Tibial artery (tissue), 4 donors: ENCODE results near the gene RMRP.
A peak's percentile ranks its signal among the peaks of the same experiment; 100 is the strongest.

Source experiments
- DNase-seq, 2 donors: peaks; one replicate each; pipeline ENCODE4 v3.0.0-alpha.2; 2019
- H3K27ac ChIP-seq, 2 donors: fragments of 200-600 bp; sonication (generic) in 1 of 2; 1 replicate in 1 of 2; 2 replicates in 1 of 2; pipeline ENCODE4 v1.5.1; 2018 to 2019; ENCODE audit warnings: mild to moderate bottlenecking in 1 of 2
- H3K27me3 ChIP-seq, 2 donors: fragments of 200-600 bp; sonication (generic) in 1 of 2; one replicate each; pipeline versions ENCODE4 v1.5.1 to v1.6.0; 2016 to 2019
- H3K36me3 ChIP-seq, 3 donors: fragments of 200-600 bp; sonication (generic) in 2 of 3; one replicate each; pipeline ENCODE4 v1.5.1; 2016 to 2019; ENCODE audit warnings: mild to moderate bottlenecking in 2 of 3
- H3K4me1 ChIP-seq, 4 donors: fragments of 200-600 bp; sonication (generic) in 2 of 4; 1 replicate in 3 of 4; 2 replicates in 1 of 4; pipeline ENCODE4 v1.5.1; 2016 to 2019
- H3K4me3 ChIP-seq, 2 donors: fragments of 200-600 bp; sonication (generic) in 1 of 2; 1 replicate in 1 of 2; 2 replicates in 1 of 2; pipeline ENCODE4 v1.5.1; 2018 to 2019; ENCODE audit warnings: mild to moderate bottlenecking in 2 of 2
- H3K9me3 ChIP-seq, 3 donors: fragments of 200-600 bp; sonication (generic) in 1 of 3; one replicate each; pipeline ENCODE4 v1.5.1; 2016 to 2019
- intact Hi-C: fragments of 100-400 bp; cut with DNase I; formaldehyde crosslinking; loops from one replicate; pipeline ENCODE4 v1.15.0; 2023; ENCODE audit warnings: low total_unique reads
- TF ChIP-seq, protein P1 (sequence below), 2 experiments: fragments of 200-600 bp in 1 of 2; fragments of 450-650 bp in 1 of 2; IDR thresholded peaks; one replicate each; pipeline ENCODE4 v1.5.1; 2017 to 2019; ENCODE audit warnings: antibody characterized with exemption in 2 of 2, mild to moderate bottlenecking in 1 of 2, moderate library complexity in 1 of 2

The RMRP gene

DNA sequence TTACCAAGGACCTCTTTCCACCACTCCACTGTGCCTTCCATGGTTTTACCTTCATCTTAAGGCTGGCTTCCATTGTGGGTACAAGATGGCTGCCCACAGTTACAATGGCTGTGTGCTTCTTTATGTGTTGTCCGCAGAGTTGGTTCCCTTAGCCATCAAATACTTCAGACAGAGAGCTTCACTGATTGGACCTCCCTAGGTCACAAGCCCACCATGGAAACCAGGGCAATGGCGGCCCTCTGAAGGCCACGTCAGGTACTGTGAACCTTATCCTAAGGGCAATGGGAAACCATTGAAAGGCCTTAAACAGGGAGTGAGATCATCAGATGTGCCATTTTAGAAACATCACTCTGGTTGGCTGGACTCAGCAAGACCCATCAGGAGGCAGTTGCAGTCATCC lies 10.1 kb upstream of the RMRP start:
- Histone ChIP-seq H3K9me3 (no peaks in the 10 kb centered on the region), H3K36me3 (no peaks in the 10 kb centered on the region), H3K27me3 (no peaks in the 10 kb centered on the region), H3K4me1 (peaks cover 0 to 28% (median 11%) of the 10 kb centered on the region in 4 donors), H3K4me3 (no peak overlapping the region), H3K27ac (no peak overlapping the region)
- no peak for DNase-seq
- TF ChIP-seq, protein P1, sequence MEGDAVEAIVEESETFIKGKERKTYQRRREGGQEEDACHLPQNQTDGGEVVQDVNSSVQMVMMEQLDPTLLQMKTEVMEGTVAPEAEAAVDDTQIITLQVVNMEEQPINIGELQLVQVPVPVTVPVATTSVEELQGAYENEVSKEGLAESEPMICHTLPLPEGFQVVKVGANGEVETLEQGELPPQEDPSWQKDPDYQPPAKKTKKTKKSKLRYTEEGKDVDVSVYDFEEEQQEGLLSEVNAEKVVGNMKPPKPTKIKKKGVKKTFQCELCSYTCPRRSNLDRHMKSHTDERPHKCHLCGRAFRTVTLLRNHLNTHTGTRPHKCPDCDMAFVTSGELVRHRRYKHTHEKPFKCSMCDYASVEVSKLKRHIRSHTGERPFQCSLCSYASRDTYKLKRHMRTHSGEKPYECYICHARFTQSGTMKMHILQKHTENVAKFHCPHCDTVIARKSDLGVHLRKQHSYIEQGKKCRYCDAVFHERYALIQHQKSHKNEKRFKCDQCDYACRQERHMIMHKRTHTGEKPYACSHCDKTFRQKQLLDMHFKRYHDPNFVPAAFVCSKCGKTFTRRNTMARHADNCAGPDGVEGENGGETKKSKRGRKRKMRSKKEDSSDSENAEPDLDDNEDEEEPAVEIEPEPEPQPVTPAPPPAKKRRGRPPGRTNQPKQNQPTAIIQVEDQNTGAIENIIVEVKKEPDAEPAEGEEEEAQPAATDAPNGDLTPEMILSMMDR (IDR thresholded peaks at IDR 0.05): no peak
- intact Hi-C loops: no loop called here

DNA sequence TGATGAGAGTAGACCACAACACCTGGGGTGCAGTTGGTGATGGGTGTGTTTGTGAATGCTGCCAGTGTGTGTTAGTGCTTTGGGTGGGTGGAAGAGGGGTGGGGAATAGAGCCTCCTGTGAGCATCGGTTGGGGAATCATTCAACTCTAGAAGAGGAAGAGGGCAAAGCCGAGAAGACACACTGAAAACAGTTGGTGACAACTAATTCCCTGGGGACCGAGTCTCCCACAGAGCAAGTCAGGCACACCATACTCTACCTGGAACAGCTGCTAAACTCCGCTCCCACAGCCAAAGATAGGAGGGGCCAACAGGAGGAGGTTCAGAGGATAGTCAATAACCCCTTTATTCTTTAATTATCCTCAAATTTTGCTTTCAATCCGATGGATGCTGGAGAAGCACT lies 8.7 kb upstream of the RMRP start:
- DNase-seq: no peak
- Histone ChIP-seq H3K27me3 (no peaks in the 10 kb centered on the region), H3K4me3 (no peak overlapping the region), H3K27ac (peak overlapping the region in 1 of 2 donors; percentile 100), H3K4me1 (peaks cover 0 to 42% (median 14%) of the 10 kb centered on the region in 4 donors), H3K9me3 (no peaks in the 10 kb centered on the region), H3K36me3 (peaks cover 0 to 12% (median 4%) of the 10 kb centered on the region in 3 donors)
- TF ChIP-seq, protein P1 (IDR thresholded peaks at IDR 0.05): no peak
- intact Hi-C loops: no loop called here

- Histone ChIP-seq H3K4me3 (no peak overlapping the region), H3K27ac (peak overlapping the region; percentile 99 to 100), H3K36me3 (peaks cover under 1 to 15% (median 9%) of the 10 kb centered on the region in 3 donors), H3K4me1 (peaks cover 0 to 47% (median 18%) of the 10 kb centered on the region in 4 donors), H3K9me3 (no peaks in the 10 kb centered on the region), H3K27me3 (no peaks in the 10 kb centered on the region)
- DNase-seq: no peak
- intact Hi-C loops: no loop called here
- TF ChIP-seq, protein P1 (IDR thresholded peaks at IDR 0.05): no peak
Observed at GRCh38 chr9:35666045-35666444, 8.2 kb upstream of the RMRP start.

GRCh38 chr9:35665471-35665818 lies 7.6 kb upstream of the RMRP start:
- Histone ChIP-seq H3K4me1 (peaks cover 0 to 53% (median 24%) of the 10 kb centered on the region in 4 donors), H3K36me3 (peaks cover 6 to 21% (median 15%) of the 10 kb centered on the region in 3 donors), H3K4me3 (peak overlapping the region; percentile 48 to 58), H3K9me3 (no peaks in the 10 kb centered on the region), H3K27me3 (no peaks in the 10 kb centered on the region), H3K27ac (peak overlapping the region; percentile 99 to 100)
- TF ChIP-seq, protein P1 (IDR thresholded peaks at IDR 0.05): no peak
- intact Hi-C loops: no loop called here
- no peak for DNase-seq

- intact Hi-C loops: loop anchor here (5.0 kb wide), 1 partner anchor 32 kb away; no protein-coding TSS in a partner anchor
- peak; percentile 66 to 93 for DNase-seq
- peaks cover 0 to 59% (median 31%) of the 10 kb centered on the region in 4 donors for H3K4me1 ChIP-seq
Observed at GRCh38 chr9:35664531-35665470, 7.0 kb upstream of the RMRP start, which contains the start of gene ARHGEF39. ARHGEF39 (minus strand) TSS chr9:35665195; CDS start chr9:35665169, 26 bp downstream.

More at GRCh38 chr9:35664531-35665470, 7.0 kb upstream of the RMRP start, which contains the start of gene ARHGEF39:
- H3K27me3 ChIP-seq: no peaks in the 10 kb centered on the region
- TF ChIP-seq, protein P1 (IDR thresholded peaks at IDR 0.05): no peak
- peak within 1 kb of the TSS; percentile 99 to 100 for H3K27ac ChIP-seq
- peaks cover 13 to 28% (median 21%) of the 10 kb centered on the region in 3 donors for H3K36me3 ChIP-seq
- no peaks in the 10 kb centered on the region for H3K9me3 ChIP-seq
- peak within 1 kb of the TSS; percentile 48 to 58 for H3K4me3 ChIP-seq
